ENCODE results near the gene BARHL2.

The BARHL2 gene

DNA sequence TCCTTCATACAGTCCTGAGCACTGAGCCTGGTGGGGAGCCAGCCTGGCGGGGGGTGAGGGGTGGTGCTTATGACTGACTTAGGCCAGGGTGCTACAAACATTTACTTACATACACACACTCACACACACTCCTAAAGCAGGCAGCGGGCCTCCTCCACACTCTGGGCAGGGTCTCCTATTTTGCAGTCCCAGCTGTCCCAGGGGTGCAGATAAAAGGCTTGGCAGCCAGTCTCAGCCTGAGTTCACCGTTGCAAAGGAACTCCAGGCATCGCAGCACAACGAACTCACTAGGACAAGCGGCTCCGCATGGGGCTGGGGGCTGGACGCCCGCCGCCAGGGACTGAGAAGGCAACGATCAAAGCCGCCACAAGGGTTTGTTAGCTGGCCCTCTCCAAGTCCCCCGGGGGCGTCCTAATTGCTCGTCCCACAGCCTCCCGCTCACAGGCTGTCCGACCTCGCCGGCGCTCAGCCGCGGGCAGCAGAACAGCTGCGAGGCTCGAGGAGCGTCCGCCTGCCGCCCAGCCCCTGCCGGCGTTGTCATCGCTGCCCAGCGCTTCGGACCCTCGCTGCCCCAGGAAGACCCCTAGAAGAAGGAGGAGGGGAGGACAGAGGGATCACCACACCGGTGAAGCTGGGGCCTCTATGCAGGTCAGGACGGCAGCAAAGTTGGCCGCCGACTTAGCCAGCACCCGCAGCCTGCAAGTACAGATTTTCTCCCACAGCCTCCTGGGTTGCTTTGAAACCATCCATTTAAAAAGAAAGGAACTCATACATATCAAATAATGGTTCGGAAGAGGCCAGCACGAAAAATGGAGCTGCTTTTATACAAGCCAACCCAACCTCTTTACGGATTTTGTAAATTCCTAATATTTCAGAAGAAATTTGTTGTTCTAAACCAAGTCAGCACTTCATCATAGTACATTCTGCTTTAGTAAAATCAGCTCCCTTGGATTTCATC, 6.2 kb downstream of the BARHL2 start:
- Histone ChIP-seq H3K4me3 (no peak overlapping the region), H3K27ac (no peak overlapping the region), H3K9ac (no peak overlapping the region), H3K4me1 (no peaks in the 10 kb centered on the region), H3K36me3 (no peaks in the 10 kb centered on the region), H3K27me3 (peaks cover 83% of the 10 kb centered on the region), H3K4me2 (no peak overlapping the region), H3K9me3 (peaks cover 43% of the 10 kb centered on the region), H4K20me1 (peaks cover 22% of the 10 kb centered on the region; the same call in 1 of the 2 replicates)
- TF ChIP-seq Cebpa-rat (IDR thresholded peaks at IDR 0.05) = no peak

DNA sequence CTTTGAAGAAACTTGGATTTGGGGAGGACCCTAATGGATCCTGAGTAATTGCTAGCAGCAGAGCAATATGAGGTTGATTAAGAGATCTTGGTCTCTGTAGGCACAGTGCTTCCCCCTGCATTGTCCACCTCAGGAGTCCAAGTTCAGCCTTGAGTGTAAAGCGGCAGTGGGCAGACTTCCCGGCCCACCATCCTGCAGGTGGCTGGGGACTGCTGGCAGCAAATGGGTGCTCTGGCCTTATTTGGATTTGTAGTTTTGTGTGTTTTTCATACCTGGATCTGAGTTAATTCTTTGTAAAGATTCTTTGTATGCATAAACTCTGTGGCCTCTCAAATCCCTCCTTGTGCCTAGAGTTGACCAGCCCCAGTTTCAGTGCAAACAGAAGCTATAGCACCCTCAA, 7.6 kb downstream of the BARHL2 start:
- TF ChIP-seq Cebpa-rat (IDR thresholded peaks at IDR 0.05) = no peak
- peaks cover 70% of the 10 kb centered on the region for H3K27me3 ChIP-seq
- peaks cover 45% of the 10 kb centered on the region for H3K9me3 ChIP-seq
- no peak overlapping the region for H3K4me2 ChIP-seq
- H3K9ac ChIP-seq = no peak overlapping the region
- no peaks in the 10 kb centered on the region for H3K4me1 ChIP-seq
- H3K27ac ChIP-seq = no peak overlapping the region
- H3K4me3 ChIP-seq = no peak overlapping the region
- no peaks in the 10 kb centered on the region for H3K36me3 ChIP-seq
- peaks cover 22% of the 10 kb centered on the region; the same call in 1 of the 2 replicates for H4K20me1 ChIP-seq

DNA sequence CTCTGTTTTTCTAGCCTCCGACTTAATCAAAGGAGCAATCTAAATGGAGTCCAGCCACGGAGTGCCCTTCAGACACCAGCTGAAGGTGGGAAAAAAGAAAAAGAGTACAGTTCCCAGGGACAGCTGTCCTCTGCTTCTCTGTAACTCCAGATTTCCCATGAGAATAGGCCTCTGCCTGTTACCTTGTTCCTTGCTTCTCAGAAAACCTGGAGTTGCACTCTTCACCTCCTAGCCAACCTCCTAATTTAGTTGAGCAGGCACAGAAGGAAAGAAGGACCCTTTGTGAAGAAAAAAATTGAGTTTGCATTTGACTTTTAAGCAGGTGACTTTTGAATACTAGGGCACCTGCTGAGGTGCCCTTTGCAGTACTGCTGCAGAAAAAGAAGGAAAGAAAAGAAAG, 8.3 kb downstream of the BARHL2 start:
- peaks cover 45% of the 10 kb centered on the region for H3K9me3 ChIP-seq
- peaks cover 63% of the 10 kb centered on the region for H3K27me3 ChIP-seq
- no peaks in the 10 kb centered on the region for H3K36me3 ChIP-seq
- H3K4me3 ChIP-seq = no peak overlapping the region
- H3K4me2 ChIP-seq = no peak overlapping the region
- H3K4me1 ChIP-seq = no peaks in the 10 kb centered on the region
- H4K20me1 ChIP-seq = peaks cover 22% of the 10 kb centered on the region; the same call in 1 of the 2 replicates
- no peak overlapping the region for H3K27ac ChIP-seq
- no peak overlapping the region for H3K9ac ChIP-seq
- TF ChIP-seq Cebpa-rat (IDR thresholded peaks at IDR 0.05) = no peak

DNA sequence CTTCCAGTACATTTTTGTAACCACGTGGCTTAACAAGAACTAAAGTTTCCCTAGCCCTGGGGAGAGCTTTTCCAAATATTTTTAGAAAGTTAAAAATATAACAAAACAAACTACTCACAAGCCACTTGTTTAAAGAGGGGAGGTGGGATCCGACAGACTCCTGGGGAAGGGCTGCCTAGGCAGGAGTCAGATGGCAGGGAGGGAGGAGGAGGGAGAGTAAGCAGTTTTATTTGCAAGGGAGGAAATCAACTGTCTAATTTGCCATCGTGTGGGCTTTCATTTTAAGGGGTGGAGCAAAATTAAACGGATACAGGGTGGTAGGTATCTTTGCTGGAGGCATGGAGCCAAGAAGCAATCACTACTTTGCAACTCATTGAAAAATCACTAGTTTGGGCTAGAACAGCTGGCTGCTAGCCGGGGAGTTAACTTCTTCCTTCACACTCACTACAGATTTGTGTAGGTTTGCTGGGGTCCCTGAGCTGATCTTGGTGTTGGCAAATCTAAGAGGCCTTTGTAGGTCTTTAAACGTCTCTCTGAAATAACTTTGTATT, 8.8 kb downstream of the BARHL2 start:
- H3K4me3 ChIP-seq = no peak overlapping the region
- peaks cover 22% of the 10 kb centered on the region; the same call in 1 of the 2 replicates for H4K20me1 ChIP-seq
- H3K27me3 ChIP-seq = peaks cover 58% of the 10 kb centered on the region
- no peak overlapping the region for H3K9ac ChIP-seq
- H3K36me3 ChIP-seq = no peaks in the 10 kb centered on the region
- H3K9me3 ChIP-seq = peaks cover 42% of the 10 kb centered on the region
- no peak overlapping the region for H3K27ac ChIP-seq
- no peaks in the 10 kb centered on the region for H3K4me1 ChIP-seq
- no peak for TF ChIP-seq Cebpa-rat (IDR thresholded peaks at IDR 0.05)
- H3K4me2 ChIP-seq = no peak overlapping the region

DNA sequence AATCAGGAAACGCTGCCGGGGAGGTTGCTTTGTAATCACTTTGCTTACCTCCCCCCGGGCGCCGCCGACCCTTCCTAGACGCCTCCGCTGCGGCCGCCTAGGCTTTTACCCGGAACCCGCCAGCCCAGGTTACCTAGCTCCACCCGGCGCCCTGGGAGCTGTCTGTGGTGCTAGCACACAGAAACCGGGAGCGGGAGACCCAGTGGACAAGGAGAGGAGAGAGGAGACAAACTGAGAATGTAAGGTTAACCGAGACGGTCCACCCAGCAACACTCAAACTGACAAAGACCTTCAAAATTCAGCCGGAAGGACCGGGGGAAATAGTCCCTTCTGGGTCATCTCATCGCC, 9.8 kb downstream of the BARHL2 start:
- TF ChIP-seq Cebpa-rat (IDR thresholded peaks at IDR 0.05) = no peak
- peaks cover 38% of the 10 kb centered on the region for H3K9me3 ChIP-seq
- H3K9ac ChIP-seq = no peak overlapping the region
- H3K36me3 ChIP-seq = no peaks in the 10 kb centered on the region
- peaks cover 48% of the 10 kb centered on the region for H3K27me3 ChIP-seq
- H4K20me1 ChIP-seq = peaks cover 12% of the 10 kb centered on the region; the same call in 1 of the 2 replicates
- H3K4me1 ChIP-seq = no peaks in the 10 kb centered on the region
- H3K4me3 ChIP-seq = no peak overlapping the region
- no peak overlapping the region for H3K4me2 ChIP-seq
- no peak overlapping the region for H3K27ac ChIP-seq

DNA sequence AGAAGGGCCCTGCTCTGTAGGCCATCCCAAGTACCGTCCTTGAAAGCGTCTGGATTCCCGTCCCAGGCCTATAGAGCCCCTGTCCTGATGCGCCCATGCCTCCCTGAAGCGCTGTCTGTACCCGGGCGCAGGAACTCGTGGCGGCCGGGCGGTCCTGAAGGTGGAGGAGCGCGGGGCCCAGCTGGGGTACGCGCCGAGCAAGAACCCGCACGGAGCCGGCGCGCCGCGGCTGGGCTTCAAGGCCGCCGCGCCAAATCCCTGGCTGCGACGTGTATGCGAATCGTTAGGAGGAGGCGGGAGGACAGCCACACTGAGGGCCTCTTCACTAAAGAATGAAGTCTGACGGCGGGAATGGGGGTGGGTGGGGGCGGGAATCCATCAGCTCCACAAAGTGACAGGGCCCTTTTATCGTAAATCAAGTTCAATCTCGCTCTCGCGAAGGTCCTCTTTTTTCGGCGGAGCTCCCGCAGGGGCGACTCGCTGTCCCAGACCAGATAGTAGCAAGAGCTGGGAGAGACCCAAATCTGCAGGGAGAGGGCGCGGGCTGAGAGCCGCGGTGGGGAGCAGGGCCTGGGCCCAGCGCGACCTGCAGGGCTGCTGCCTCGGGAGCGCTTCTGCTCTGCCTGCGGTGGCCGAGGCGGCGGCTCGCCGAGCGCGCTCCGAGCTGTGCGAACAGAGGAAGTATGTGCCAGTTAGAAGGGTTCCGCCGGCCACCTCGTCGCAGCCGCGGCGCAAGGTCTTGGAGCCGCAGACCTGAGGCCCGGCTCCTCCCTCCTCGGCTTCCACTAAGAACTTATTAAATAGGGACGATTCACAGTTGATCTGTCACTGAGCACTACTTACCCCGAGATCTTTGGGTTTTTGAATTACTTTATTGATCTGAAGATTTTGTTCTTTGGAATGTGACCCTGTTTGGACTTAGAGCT, 10.4 kb downstream of the BARHL2 start:
- H3K9me3 ChIP-seq = peaks cover 34% of the 10 kb centered on the region
- no peak overlapping the region for H3K9ac ChIP-seq
- no peaks in the 10 kb centered on the region for H3K4me1 ChIP-seq
- no peak overlapping the region for H3K4me2 ChIP-seq
- TF ChIP-seq Cebpa-rat (IDR thresholded peaks at IDR 0.05) = no peak
- H3K27ac ChIP-seq = no peak overlapping the region
- peaks cover 8% of the 10 kb centered on the region; the same call in 1 of the 2 replicates for H4K20me1 ChIP-seq
- no peak overlapping the region for H3K4me3 ChIP-seq
- no peaks in the 10 kb centered on the region for H3K36me3 ChIP-seq
- peaks cover 42% of the 10 kb centered on the region for H3K27me3 ChIP-seq

DNA sequence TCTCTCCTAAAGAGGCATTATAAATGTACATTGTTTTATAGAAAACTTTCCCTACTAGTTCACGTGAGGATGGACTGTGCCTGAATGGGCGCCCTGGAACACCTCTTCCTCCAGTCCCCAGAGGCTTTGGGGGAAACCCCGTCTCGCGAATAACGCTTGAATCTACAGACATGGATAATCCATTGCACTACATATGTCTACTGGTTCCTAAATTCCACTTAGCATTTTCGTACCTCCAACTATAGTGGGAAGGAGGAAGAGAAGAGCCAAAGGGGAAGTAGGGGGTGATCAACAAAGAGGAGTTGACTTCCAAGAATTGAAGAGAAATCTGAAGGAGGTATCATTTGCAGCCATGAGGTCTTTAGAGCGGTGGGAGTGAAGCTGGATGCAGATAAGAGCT, 11.1 kb downstream of the BARHL2 start:
- Histone ChIP-seq H3K27me3 (peaks cover 34% of the 10 kb centered on the region), H3K4me3 (no peak overlapping the region), H3K36me3 (no peaks in the 10 kb centered on the region)

DNA sequence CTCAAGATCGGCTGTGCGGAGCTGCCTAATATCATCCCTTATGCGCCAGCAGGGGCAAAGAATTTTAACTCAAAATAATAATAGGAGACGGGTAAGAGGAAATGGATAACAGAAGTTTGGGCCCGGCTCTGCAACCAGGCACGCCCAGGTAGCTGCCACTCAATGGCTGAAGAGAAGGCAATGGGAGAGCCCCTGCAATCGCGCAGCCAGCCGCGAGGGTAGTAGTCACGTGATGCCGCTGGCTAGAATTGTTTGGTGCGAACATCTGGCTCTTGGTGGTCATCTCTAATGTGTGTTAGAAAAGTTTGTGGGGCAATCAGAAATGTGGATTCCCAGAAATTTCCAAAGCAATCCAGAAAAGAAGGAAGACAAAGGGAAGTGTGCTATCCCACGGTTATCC, 12.3 kb downstream of the BARHL2 start:
- no peak overlapping the region for H3K4me2 ChIP-seq
- H3K27me3 ChIP-seq = peaks cover 23% of the 10 kb centered on the region
- H3K9me3 ChIP-seq = peaks cover 24% of the 10 kb centered on the region

More for the DNA sequence above, 11.1 kb downstream of the BARHL2 start:
- Histone ChIP-seq H4K20me1 (peaks cover 6% of the 10 kb centered on the region; the same call in 1 of the 2 replicates), H3K9me3 (peaks cover 31% of the 10 kb centered on the region), H3K27ac (no peak overlapping the region), H3K4me1 (no peaks in the 10 kb centered on the region), H3K4me2 (no peak overlapping the region), H3K9ac (no peak overlapping the region)
- TF ChIP-seq Cebpa-rat (IDR thresholded peaks at IDR 0.05) = no peak

DNA sequence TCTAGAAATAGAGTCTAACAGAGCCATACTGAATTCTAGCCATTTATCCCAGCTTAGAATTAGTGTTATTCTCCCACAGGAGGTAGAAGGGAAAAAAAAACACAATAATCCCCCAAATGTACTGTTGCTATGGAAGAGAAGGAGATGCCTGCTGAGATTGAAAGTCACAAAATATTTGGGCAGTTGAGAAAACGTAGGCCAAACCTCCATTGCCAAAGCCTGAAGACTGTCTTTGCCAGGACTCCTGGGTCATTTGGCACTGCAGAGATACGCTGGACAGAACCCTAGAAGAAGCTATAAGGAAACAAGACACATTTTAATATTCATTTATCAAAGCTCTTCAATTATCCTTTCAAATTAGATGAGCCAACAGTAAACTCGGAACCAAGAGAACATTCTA, 22.3 kb downstream of the BARHL2 start:
- no peak overlapping the region for H3K4me2 ChIP-seq
- no peak overlapping the region for H3K4me3 ChIP-seq
- no peak overlapping the region for H3K27ac ChIP-seq
- TF ChIP-seq Cebpa-rat (IDR thresholded peaks at IDR 0.05) = no peak
- no peak overlapping the region for H3K9ac ChIP-seq
- no peaks in the 10 kb centered on the region for H3K36me3 ChIP-seq
- H4K20me1 ChIP-seq = no peaks in the 10 kb centered on the region
- H3K27me3 ChIP-seq = no peaks in the 10 kb centered on the region
- no peaks in the 10 kb centered on the region for H3K4me1 ChIP-seq
- H3K9me3 ChIP-seq = no peaks in the 10 kb centered on the region

More for the DNA sequence above, 12.3 kb downstream of the BARHL2 start:
- H3K36me3 ChIP-seq = no peaks in the 10 kb centered on the region
- H4K20me1 ChIP-seq = no peaks in the 10 kb centered on the region
- no peaks in the 10 kb centered on the region for H3K4me1 ChIP-seq
- TF ChIP-seq Cebpa-rat (IDR thresholded peaks at IDR 0.05) = no peak
- no peak overlapping the region for H3K9ac ChIP-seq
- no peak overlapping the region for H3K27ac ChIP-seq
- no peak overlapping the region for H3K4me3 ChIP-seq

All from BLaER1 (cell line).